ENCODE results near the gene UBAP1L. TPM values are rescaled to one million over a fixed set of nuclear protein-coding genes. Genes with fewer than 3 reads are reported as not detected.
"Not testable (repeated sequence)": the region's sequence is repeated elsewhere in the genome, so short reads cannot be mapped to it uniquely, and the experiment has no call there.

Gene UBAP1L
- total RNA-seq, 1 donor from 2014 or later = 6.0 TPM

DNA sequence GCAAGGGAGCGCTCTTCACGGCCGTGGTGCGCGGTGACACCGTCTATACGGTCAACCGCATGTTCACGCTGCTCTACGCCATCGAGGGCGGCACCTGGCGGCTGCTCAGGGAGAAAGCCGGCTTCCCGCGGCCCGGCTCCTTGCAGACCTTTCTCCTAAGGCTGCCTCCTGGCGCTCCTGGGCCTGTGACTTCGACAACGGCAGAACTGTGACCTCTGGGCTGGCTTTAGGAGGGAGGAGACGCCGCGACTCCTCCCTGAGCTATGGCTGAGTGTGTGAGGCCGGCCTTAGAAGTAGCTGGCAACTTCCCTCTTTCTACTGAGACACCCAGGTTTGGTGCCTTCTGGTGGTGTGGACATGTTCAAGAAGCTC, 37.0 kb downstream of the UBAP1L start:
- Mint-ChIP-seq H3K27ac (no peak overlapping the region), H3K4me1 (ENCODE audit: unreplicated experiment) (peaks cover 34% of the 10 kb centered on the region), H3K27me3 (peaks cover 34% of the 10 kb centered on the region), H3K36me3 (no peaks in the 10 kb centered on the region), H3K9me3 (no peaks in the 10 kb centered on the region), H3K4me3 (peak overlapping the region; percentile 41)
- peak; percentile 62 for TF ChIP-seq CTCF (conservative IDR thresholded peaks at IDR 0.05)
- no peak for DNase-seq (ENCODE audit: extremely low spot score, unreplicated experiment)

DNA sequence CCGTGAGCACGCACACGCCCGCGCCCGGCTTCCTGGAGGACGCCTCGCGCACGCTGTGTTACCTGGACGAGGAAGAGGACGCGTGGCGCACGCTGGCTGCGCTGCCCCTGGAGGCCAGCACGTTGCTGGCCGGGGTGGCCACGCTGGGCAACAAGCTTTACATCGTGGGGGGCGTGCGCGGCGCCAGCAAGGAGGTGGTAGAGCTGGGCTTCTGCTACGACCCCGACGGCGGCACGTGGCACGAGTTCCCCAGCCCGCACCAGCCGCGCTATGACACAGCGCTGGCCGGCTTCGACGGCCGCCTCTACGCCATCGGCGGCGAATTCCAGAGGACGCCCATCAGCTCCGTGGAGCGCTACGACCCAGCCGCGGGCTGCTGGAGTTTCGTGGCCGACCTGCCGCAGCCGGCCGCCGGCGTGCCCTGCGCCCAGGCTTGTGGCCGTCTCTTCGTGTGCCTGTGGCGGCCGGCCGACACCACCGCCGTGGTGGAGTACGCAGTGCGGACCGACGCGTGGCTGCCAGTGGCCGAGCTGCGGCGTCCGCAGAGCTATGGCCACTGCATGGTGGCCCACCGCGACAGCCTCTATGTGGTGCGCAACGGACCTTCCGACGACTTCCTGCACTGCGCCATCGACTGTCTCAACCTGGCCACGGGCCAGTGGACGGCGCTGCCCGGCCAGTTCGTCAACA, 37.6 kb downstream of the UBAP1L start:
- H3K4me3 Mint-ChIP-seq = peak overlapping the region; percentile 41
- H3K27ac Mint-ChIP-seq = no peak overlapping the region
- TF ChIP-seq CTCF (conservative IDR thresholded peaks at IDR 0.05) = no peak
- peaks cover 29% of the 10 kb centered on the region for H3K4me1 Mint-ChIP-seq (ENCODE audit: unreplicated experiment)
- H3K36me3 Mint-ChIP-seq = no peaks in the 10 kb centered on the region
- no peak for DNase-seq (ENCODE audit: extremely low spot score, unreplicated experiment)
- peaks cover 29% of the 10 kb centered on the region for H3K27me3 Mint-ChIP-seq
- H3K9me3 Mint-ChIP-seq = no peaks in the 10 kb centered on the region

DNA sequence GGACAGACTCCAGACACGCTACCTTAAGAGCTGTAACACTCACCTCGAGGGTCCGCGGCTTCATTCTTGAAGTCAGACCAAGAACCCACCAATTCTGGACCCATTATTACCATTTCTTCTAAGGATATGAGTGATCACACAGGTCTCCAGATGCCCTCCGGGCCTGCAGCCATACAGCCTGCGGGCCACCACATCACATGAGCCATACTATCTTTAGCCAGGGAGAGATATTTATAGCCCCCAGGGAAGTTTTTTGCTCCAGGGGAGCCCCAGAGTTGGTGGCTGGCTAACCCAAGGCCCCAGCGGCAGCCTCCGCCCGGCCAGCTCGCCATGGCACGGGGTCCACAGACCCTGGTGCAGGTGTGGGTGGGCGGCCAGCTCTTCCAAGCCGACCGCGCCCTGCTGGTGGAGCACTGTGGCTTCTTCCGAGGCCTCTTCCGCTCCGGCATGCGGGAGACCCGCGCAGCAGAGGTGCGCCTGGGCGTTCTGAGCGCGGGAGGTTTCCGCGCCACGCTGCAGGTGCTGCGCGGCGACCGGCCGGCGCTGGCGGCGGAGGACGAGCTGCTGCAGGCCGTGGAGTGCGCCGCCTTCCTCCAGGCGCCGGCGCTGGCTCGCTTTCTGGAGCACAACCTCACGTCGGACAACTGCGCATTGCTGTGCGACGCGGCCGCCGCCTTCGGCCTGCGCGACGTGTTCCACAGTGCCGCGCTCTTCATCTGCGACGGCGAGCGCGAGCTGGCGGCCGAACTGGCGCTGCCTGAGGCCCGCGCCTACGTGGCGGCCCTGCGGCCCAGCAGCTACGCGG, 38.3 kb downstream of the UBAP1L start, which contains the start of gene KBTBD13:
Gene KBTBD13 (plus strand): TSS at position 261 of the 805 bp plus-strand sequence. CDS start 70 bp downstream, at position 331.
- peaks cover 24% of the 10 kb centered on the region for H3K4me1 Mint-ChIP-seq (ENCODE audit: unreplicated experiment)
- TF ChIP-seq CTCF (conservative IDR thresholded peaks at IDR 0.05) = no peak
- DNase-seq (ENCODE audit: extremely low spot score, unreplicated experiment) = no peak
- H3K4me3 Mint-ChIP-seq = no peak within 1 kb of the TSS
- no peaks in the 10 kb centered on the region for H3K36me3 Mint-ChIP-seq
- peak within 1 kb of the TSS; percentile 5 for H3K27ac Mint-ChIP-seq
- no peaks in the 10 kb centered on the region for H3K9me3 Mint-ChIP-seq
- peaks cover 25% of the 10 kb centered on the region for H3K27me3 Mint-ChIP-seq

DNA sequence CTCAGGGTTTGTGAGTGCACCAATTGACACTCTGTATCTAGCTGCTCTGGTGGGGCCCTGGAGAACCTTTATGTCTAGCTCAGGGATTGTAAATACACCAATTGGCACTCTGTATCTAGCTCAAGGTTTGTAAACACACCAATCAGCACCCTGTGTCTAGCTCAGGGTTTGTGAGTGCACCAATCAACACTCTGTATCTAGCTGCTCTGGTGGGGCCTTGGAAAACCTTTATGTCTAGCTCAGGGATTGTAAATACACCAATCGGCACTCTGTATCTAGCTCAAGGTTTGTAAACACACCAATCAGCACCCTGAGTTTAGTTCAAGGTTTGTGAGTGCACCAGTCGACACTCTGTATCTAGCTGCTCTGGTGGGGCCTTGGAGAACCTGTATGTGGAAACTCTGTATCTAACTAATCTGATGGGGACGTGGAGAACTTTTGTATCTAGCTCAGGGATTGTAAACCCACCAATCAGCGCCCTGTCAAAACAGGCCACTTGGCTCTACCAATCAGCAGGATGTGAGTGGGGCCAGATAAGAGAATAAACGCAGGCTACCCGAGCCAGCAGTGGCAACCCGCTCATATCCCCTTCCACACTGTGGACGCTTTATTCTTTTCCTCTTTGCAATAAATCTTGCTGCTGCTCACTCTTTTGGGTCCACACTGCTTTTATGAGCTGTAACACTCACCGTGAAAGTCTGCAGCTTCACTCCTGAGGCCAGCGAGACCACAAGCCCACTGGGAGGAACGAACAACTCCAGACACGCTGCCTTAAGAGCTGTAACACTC, 39.2 kb downstream of the UBAP1L start:
- not testable (repeated sequence) for DNase-seq (ENCODE audit: extremely low spot score, unreplicated experiment); H3K36me3 Mint-ChIP-seq; H3K9me3 Mint-ChIP-seq; H3K4me3 Mint-ChIP-seq
- Mint-ChIP-seq H3K27ac (peak overlapping the region; percentile 5), H3K27me3 (peaks cover 20% of the 10 kb centered on the region), H3K4me1 (ENCODE audit: unreplicated experiment) (peaks cover 15% of the 10 kb centered on the region)

DNA sequence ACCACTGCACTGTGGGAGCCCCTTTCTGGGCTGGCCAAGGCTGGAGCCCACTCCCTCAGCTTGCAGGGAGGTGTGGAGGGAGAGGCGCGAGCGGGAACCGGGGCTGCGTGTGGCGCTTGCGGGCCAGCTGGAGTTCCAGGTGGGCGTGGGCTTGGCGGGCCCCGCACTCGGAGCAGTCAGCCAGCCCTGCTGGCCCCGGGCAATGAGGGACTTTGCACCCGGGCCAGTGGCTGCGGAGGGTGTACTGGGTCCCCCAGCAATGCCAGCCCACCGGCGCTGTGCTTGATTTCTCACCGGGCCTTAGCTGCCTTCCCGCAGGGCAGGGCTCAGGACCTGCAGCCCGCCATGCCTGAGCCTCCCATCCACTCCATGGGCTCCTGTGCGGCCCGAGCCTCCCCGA, 40.1 kb downstream of the UBAP1L start:
- H3K9me3 Mint-ChIP-seq; H3K27ac Mint-ChIP-seq; DNase-seq (ENCODE audit: extremely low spot score, unreplicated experiment); H3K4me3 Mint-ChIP-seq; H3K36me3 Mint-ChIP-seq: not testable (repeated sequence)
- H3K27me3 Mint-ChIP-seq = peaks cover 18% of the 10 kb centered on the region
- H3K4me1 Mint-ChIP-seq (ENCODE audit: unreplicated experiment) = peaks cover 12% of the 10 kb centered on the region

GRCh38 chr15:65072617-65073016, 42.4 kb downstream of the UBAP1L start:
- H3K27me3 Mint-ChIP-seq = peaks cover 19% of the 10 kb centered on the region
- no peaks in the 10 kb centered on the region for H3K36me3 Mint-ChIP-seq
- H3K9me3 Mint-ChIP-seq = no peaks in the 10 kb centered on the region
- no peak for TF ChIP-seq CTCF (conservative IDR thresholded peaks at IDR 0.05)
- no peak overlapping the region for H3K27ac Mint-ChIP-seq
- H3K4me1 Mint-ChIP-seq (ENCODE audit: unreplicated experiment) = peaks cover 14% of the 10 kb centered on the region
- no peak overlapping the region for H3K4me3 Mint-ChIP-seq
- no peak for DNase-seq (ENCODE audit: extremely low spot score, unreplicated experiment)

All from type B pancreatic cell (in vitro differentiated cells).